Stimulated activated CD4-positive, alpha-beta T cell treated with anti-CD3 and anti-CD28 coated beads, Interleukin-12 subunit alpha, Interleukin-12 subunit beta, amount 100 ng/mL, for 4 hours (primary cell): ENCODE results near the gene DEDD.

Experiments
- DNase-seq: peaks from one replicate; pipeline ENCODE4 v3.0.0-alpha.2; 2020

DEDD gene, protein sequence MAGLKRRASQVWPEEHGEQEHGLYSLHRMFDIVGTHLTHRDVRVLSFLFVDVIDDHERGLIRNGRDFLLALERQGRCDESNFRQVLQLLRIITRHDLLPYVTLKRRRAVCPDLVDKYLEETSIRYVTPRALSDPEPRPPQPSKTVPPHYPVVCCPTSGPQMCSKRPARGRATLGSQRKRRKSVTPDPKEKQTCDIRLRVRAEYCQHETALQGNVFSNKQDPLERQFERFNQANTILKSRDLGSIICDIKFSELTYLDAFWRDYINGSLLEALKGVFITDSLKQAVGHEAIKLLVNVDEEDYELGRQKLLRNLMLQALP

DNA sequence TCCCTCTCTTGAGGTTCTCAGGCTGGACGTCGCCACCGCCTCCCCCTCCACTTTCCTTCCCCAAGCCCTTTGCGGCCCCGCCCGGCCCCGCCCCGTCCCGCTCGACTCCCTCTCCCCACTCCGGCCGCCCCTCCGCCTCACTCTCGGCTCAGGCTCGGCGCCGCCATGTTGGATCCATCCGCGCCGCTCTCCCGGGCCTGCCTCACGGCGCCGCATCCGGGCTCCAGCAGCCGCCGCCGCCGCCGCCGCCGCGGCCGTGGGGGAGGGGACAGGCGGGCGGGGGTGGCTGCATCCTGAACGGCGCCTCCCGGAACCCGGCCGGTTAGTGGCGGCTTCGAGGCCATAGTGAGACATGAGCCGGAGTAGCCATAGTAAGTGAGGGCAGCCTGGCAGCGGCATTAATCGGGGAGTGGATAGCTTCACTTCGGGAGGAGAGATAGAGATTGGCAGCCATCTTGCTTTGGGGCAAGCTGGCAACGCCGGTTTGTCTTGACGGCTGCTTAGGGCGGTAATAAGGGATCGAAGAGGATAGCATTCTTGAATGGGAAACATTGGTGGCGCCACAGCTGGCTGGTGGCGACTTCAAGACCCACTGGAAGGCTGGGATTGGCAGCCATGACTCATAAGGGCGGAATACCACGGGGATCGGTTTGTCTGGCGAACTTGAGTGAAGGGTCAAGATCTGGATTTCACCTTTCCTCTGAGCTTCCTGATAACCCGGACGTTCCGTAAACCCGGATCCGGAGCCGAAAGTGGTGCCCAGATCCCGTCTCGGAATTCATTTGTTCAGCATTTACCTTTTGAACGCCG lies at the start of gene DEDD:
Gene DEDD, minus strand, starts transcription at position 258 of the 810 bp plus-strand sequence. CDS start 8,205 bp downstream, outside the sequence.
- DNase-seq = peak; percentile 86

DNA sequence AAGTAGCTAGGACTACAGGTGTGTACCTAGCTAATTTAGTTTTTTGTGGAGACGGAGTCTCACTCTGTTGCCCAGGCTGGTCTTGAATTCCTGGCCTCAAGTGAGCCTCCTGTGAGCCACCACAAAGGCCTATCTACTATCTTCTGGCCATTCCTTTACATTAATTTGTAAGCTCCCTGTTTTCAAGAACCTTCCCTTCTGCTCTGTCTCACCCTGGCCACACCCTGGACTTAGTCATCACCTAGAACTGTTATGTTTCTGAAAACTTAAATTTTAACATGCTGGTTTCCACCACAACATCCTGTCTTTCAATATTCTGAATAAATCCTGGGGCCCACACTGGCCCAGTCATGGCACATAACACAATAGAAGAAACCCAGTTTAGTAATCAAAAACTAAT lies 49.7 kb upstream of the DEDD start:
- DNase-seq = peak; percentile 44

DNA sequence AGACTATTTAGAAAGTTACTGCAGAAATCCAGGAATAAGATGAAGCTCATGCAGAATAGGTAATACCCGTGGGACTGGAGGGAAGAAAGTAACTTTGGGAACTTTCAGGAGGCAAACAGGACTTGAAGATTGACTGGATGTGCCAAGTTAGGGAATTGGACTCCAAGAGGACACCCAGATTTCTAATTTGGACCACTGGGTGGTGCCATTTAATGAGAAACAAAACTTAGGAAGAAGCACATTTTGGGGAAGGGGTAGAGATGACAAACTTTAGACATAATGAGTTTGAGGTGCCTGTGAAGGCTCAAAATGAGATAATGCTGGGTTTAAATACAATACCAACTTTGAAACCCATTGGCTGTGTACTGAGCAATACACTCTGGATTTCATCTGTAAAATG lies 48.2 kb upstream of the DEDD start:
- no peak for DNase-seq

DNA sequence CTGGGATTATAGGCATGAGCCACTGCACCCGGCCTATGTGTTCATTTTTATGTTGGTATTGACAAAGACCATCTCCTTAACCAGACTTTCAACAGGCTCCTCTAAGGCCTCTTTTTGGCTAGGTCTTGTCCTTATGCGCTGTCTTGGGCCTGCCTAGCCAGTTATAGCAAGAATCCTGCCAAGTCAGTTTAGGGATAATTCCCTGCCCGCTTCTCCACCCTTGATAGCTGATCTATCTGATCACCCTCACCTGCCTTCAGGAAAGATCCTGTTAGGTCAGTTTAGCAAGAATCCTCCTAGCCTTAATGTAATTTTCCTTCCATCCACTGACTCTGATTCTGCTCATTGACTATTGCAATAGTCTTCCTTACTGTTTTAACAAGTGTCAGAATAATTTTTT lies 47.2 kb upstream of the DEDD start:
- no peak for DNase-seq

DNA sequence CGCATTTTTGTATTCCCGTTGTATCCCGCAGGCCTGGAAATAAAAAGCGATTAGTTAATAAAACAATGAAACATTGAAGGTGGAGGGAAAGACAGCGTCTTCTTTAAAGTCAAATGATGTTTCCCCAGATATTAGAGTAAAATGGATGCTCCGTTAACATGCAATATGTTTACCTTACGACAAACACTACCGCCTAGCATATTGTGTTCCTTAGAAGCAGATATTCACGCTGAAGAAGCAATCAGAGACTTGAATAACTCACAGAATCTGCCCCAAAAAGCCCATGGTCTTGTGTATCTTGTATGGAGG lies 45.4 kb upstream of the DEDD start:
- DNase-seq = no peak

DNA sequence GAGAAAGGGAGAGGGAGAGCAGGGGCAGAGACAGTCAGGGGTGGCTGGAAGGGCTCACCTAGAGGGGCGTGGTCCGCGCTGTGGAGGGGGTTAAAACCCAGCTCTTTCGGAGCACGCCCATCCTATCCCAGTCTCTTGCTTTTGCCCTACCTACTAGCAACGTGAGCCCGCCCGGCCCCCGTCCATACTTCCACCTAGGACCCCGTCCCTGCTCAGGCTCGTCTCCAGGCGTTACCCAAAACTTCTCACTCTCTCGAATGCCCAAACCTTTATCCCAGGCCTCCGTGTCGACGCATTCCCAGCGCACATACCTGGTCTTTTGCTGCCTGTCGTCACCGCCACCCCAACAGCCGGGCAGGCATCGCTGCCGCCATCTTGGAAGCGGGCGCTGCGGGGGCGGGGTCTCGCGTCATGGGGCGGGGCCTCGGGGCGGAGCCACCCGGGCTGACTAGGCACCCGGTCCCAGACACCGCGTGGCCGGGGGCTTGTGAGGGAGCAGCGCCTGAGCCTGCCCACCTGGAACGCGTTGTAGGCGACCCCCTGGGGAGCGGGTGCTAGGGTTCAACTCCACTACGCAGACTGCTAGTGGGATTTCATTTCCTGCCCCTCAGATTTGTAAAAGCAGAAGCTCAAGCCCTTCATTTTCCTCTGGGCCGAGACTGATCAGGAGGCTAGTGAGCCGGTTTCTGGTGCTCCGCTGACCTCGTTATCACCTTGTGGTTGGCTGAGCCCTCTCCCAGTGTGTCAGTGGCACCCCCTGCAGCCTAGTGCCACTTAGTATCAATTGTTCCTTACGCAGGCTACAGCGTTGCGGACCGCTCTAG lies 44.9 kb upstream of the DEDD start, which contains the start of gene B4GALT3:
Gene B4GALT3, minus strand, starts transcription at position 396 of the 824 bp plus-strand sequence. CDS start 1,447 bp downstream, outside the sequence.
- DNase-seq = peak; percentile 99

DNA sequence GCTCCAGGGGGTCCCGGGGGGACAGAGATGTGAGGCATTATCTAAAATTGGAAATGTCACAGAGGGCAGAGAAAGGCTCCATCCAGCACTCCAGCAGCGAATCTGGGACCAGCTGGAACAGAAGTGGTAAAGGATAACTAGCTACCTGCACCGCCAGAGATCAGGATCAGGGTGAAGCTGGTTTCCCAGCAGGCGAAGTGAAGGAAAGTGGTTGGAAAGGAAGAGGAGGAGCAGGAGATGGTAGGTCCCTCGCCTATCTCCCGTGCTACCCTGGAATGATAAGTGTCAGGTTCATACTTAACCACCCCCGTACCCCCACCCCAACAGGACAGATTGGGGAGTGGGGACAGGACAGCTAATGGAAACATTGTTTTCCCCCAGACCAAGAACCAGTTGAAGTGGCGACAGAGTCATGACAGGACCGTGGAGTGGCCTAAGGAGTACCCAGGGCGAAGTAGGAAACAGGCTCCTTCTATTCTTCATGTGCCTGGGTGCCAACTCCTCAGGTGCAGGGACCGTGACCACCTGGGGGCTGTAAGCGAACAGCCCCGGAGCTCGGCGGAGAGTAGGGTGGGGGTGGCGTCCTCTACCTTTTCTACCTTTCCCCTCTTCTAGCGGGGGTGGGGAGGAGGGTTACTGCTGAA lies 44.1 kb upstream of the DEDD start:
- no peak for DNase-seq

DNA sequence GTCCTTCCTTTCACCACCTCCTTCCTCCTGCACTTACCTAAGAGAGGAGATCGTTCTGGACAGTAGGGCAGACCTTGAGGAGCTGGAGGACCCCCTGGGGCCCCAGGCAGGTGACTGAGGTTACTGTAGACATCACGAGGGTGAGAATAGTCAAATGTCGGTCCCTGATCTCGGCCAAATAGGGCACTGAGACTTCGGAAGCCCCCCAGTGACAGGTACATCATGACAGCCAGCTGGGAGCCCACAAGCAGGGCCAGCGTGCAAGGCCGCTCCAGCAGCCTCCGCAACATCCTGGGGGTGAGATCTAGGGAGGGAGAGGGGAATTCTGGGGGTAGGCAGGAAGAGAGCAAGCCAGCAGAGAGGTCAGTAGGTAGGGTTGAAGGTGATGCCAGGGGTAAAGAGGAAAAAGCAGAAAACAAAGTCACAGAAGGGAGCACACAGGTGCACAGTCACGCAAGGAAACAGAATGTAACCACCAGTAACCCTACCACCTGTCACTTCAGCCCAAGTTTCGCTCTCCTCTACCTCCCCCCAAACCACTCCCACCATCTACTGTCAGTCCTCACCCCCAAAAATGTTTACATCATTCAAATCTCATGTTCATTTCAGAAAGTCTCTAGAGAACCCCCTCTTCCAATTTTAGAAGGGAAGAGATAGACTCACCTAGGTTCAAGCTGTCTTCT lies 43.4 kb upstream of the DEDD start:
- DNase-seq = no peak

DNA sequence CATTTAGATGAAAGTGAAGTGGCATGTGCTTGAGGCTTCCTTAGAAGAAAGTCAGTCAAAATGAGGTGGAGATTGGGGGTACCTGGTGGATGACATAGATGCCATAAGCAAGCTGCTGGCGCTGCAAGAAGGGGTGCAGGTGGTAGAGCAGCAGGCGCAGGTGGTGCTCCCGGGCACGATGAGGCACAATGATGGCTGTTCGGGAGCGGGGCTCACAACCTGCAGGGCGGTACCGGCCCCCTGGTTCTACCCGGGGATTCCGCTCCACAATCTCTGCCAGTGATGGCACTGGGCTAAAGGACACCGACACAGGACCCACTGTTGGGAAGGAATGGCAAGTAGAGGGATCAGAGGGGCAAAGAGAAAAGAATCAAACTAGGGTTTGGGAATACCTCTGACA lies 42.4 kb upstream of the DEDD start:
- no peak for DNase-seq

DNA sequence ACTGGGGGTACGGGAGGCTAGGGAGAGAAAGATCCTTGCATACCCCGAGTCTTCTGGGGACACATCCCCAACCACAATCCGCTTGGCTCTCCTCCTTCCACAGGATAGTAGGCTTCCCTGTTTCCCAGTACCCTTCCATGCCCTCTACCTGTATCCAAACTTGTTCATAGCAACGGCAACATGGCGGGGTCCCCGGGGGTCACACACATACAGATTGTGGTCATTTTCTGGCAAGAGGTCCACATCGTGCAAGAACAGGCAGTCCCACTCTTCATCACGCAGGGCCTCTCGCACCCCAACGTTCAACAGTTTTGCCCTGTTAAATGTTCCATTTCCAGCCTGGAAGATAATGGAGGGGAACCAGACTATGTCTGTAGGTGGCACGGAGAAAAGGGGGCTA lies 41.2 kb upstream of the DEDD start:
- DNase-seq = no peak

DNA sequence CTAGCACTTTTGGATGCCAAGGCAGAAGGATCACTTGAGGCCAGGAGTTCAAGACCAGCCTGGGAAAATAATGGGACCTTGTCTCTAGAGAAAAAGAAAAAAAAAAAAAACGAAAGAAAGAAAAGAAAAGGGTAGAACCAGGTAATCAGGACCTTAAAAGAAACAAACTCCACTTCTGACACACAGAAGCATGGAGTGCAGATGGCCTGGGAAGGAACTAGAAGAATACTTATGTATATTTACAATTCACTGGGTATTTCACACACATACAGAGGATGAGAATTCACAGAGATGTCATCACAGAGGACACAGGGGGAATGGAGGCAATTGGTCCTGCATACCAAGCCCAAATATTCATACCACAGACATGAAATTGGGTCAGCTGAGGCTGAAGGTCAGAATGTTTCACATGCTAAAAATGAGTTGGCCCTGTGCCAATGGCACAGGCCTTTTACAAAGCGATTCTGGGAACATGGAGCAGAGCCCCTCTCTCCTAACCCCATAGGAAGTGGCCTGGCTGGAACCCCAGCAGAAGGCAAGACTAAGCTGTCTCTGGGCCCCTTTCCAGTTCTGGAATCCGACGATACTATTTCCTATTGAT lies 40.4 kb upstream of the DEDD start:
- no peak for DNase-seq

DNA sequence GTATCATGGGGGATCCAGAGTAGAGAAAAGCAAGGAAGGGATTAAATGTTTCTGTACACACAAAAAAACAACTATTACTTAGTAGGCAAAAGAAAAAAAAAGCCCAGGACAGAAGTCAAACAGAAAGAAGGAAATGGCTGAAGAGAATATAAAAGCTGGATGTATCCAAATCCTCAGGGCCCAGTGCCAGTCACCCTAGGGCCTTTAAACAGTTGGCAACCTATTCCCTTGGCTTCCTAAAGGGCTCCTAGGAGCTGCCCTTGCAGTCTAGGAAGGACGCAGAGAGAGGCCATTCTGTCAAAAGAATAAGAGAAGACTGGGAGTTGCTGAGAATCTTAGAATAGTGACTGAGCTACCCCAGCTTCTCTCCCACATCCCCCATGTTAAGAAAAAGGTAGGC lies 39.9 kb upstream of the DEDD start:
- DNase-seq = no peak

DNA sequence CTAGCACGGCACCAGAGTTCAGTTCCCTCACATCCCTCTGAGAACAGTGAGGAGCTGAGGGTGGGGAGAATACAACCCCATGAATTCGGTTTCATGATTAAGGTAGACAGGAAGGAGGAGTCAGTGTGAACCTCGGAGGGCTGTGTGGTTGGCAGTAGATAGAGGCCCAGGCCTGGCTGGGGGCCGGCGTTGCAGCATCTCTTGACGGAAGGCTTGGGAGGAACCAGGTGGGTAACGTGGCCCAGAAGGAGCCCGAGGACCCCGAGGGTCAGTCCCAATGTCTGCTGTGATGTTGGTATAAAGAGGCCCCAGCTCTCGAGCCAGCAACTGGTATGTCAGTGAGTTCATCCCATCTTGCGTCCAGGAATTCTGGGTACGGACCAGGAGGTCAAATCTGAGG lies 39.2 kb upstream of the DEDD start:
- no peak for DNase-seq

DNA sequence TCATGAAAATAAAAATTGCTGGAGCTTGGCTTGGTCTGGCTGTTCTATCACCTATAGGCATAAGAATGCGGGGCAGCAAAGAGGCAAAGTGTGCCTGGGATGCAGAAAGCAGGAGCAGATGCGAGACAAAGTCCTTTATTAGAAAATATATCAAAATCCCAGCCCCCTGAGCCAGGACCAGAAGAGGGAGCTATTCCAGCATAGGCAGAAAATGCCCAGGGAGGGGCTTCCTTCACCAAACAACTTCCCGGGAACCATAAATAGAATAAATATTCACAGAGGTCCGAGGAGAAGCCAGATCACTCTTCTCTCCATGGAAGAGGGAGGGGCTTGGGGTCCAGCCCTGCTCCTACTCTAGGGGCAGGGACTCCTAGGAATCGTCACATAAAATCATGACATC lies 38.7 kb upstream of the DEDD start:
- DNase-seq = no peak

DNA sequence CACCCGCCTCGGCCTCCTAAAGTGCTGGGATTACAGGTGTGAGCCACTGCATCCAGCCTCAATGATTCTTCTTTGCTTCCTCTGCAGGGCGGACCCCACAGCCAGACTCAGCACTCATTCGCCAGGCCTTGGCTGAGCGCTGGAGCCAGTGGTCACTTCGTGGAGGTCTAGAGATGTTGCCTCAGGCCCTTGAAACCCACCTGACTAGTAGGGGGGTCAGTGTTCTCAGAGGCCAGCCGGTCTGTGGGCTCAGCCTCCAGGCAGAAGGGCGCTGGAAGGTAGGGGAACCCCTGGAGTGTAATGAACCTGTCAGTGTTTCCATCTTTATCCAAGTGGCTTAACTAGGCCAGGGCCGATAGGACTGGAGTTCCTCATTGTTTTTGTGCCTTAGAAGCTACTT lies 36.4 kb upstream of the DEDD start:
- DNase-seq = no peak

DNA sequence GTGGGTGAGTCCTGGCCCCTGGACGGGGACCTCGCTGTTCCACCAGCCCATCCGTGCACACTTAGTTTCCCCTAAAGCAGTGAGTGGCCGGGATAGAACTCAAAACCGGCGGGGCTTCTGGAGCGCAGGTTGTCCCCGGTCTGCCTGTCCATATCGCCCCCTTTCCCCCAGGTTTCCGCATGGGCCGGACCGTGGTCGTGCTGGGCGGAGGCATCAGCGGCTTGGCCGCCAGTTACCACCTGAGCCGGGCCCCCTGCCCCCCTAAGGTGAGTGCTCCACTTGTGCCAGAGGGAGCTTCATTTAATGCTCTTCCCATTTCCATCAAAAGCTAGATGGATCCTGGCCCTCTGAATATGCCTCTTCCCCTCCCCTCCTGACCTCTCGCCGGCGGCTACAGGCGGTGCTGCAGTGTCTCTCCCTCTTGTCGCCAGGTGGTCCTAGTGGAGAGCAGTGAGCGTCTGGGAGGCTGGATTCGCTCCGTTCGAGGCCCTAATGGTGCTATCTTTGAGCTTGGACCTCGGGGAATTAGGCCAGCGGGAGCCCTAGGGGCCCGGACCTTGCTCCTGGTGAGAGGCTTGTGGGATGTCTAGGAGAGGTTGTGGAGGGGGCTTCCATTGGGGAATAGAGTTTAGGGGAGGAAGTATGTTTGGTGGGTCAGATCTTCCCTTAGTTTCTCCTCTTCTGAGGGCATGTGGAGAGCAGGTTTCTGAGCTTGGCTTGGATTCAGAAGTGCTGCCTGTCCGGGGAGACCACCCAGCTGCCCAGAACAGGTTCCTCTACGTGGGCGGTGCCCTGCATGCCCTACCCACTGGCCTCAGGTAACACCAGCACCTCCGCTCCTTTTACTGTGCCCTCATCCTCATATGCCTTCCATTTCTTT lies 34.4 kb upstream of the DEDD start:
- no peak for DNase-seq

DNA sequence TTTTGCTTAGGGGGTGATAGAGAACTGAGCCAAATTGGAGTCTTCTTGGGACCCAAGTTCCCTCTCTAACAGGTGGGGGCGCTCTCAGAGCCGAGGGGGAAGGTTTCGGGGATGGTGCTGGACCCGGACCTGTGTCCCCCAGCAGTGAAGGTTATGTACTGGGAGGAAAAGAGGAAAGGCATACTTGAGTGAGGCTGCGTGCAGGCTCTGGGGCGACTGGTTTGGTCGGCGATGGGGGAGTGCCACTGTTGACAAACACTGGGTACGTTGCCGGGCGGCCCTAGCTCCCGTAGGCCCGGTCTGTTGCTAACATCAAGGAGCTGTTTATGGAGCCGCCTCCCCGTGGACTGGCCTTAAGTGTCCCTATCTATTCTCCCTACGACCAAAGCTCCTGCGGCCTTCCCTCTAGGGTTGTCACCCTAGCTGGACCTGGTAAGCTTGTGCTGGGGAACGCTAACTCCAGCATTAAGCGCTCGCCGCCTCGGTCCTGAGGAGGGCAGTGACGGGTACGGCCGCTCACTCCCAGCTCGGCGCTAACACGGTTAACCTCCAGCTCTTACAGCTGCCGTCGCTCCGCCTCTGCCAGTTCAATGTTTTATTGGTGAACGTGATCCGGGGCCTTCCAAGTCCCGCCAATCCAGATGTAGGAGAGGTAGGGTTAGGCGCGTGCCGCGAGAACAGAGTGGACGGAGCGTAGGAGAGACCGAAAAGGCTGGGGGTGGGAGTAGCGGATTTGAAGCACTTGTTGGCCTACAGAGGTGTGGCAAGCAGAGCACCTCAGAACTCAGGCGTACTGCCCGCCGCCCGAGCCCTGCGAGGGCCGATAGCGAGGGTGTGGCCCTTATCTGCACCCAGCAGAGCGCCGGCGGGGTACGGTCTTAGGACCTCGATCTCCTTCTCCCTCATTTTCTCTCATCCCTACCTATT lies 33.5 kb upstream of the DEDD start, which contains the start of gene PPOX:
Gene PPOX, plus strand, starts transcription at position 685 of the 927 bp plus-strand sequence. CDS start 422 bp downstream, outside the sequence.
- peak; percentile 82 for DNase-seq

DNA sequence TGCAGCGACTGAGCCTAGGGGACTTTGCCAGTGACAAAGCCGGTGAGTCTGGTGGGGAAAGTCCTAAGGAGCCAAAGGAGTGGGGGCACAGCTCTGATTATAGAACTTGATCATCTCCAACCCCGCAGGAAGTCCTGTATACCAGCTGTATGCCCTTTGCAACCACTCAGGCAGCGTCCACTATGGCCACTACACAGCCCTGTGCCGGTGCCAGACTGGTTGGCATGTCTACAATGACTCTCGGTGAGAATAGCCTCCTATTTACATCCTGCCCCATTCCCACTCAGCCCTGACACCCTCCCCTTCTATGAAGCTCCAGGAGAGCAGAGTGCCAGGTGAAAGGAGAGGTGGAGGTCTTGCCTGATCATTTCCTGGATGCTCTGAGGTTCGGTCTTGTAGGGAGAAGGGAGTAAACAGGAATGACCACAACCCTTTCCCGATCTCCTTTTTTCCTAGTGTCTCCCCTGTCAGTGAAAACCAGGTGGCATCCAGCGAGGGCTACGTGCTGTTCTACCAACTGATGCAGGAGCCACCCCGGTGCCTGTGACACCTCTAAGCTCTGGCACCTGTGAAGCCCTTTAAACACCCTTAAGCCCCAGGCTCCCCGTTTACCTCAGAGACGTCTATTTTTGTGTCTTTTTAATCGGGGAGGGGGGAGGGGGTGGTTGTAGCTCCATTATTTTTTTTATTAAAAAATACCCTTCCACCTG lies 32.6 kb upstream of the DEDD start:
- no peak for DNase-seq

DNA sequence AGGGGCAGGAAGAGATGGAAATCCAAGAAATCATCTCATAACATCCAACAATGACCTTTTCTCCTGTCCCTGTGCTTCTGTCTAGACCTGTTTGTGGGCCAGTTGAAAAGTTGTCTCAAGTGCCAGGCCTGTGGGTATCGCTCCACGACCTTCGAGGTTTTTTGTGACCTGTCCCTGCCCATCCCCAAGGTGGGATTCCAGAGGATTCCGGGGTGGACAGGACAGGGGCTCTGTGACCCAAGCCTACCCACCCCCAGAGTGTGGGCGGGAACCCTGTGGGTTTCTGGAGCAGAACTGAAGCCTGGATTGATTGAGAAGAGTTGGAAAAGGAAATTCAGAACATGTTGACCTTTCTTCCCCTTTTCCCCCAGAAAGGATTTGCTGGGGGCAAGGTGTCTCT lies 31.3 kb upstream of the DEDD start:
- DNase-seq = no peak
